ENCODE results near the gene KRT81.

Gene KRT81

GRCh38 chr12:52324153-52324444, 32.8 kb upstream of the KRT81 start:
- H3K9me3 ChIP-seq (ENCODE audit: insufficient read depth, low read depth, low read length): peaks cover 2% of the 10 kb centered on the region
- H2BK12ac ChIP-seq (ENCODE audit: low read length): no peak overlapping the region
- H2BK120ac ChIP-seq (ENCODE audit: insufficient read depth, low read length, poor library complexity): no peak overlapping the region
- no peak overlapping the region for H4K12ac ChIP-seq (ENCODE audit: low read depth, low read length)
- no peak overlapping the region for H3K27ac ChIP-seq (ENCODE audit: low read depth, low read length)
- H2AFZ ChIP-seq (ENCODE audit: insufficient read depth, low read length, poor library complexity): no peak overlapping the region
- no peak overlapping the region for H2BK5ac ChIP-seq (ENCODE audit: low read depth, low read length, poor library complexity)
- no CpG with 5 or more reads among the region's 3 CpGs for WGBS (ENCODE audit: extremely low coverage, insufficient coverage, insufficient read length)
- H3K79me2 ChIP-seq (ENCODE audit: control insufficient read depth, insufficient read depth, low read length, poor library complexity): no peaks in the 10 kb centered on the region
- H3K4me3 ChIP-seq (ENCODE audit: low read depth, low read length): no peak overlapping the region
- H4K91ac ChIP-seq (ENCODE audit: low read depth, low read length): no peak overlapping the region
- no peaks in the 10 kb centered on the region for H3K79me1 ChIP-seq (ENCODE audit: low read length)
- no peak overlapping the region for H3K18ac ChIP-seq (ENCODE audit: low read length)
- no peak for DNase-seq
- no peak overlapping the region for H3K4me2 ChIP-seq (ENCODE audit: low read length)
- H3K36me3 ChIP-seq (ENCODE audit: control insufficient read depth in 1 of 2, insufficient read depth in 2 of 2, low read length in 2 of 2): no peaks in the 10 kb centered on the region
- no peak overlapping the region for H2AK5ac ChIP-seq (ENCODE audit: low read length)
- no peak overlapping the region for H3K23ac ChIP-seq (ENCODE audit: low read length)
- no peaks in the 10 kb centered on the region for H3K27me3 ChIP-seq (ENCODE audit: insufficient read depth, low read length)
- H3K4me1 ChIP-seq (ENCODE audit: control insufficient read depth in 1 of 2, insufficient read depth in 2 of 2, low read length in 2 of 2): no peaks in the 10 kb centered on the region
- no peak overlapping the region for H3K9ac ChIP-seq (ENCODE audit: low read length)
- no peak overlapping the region for H4K8ac ChIP-seq (ENCODE audit: low read depth, low read length)
- no peak overlapping the region for H3K14ac ChIP-seq (ENCODE audit: low read length)
- H3K4ac ChIP-seq (ENCODE audit: low read depth, low read length): no peak overlapping the region

DNA sequence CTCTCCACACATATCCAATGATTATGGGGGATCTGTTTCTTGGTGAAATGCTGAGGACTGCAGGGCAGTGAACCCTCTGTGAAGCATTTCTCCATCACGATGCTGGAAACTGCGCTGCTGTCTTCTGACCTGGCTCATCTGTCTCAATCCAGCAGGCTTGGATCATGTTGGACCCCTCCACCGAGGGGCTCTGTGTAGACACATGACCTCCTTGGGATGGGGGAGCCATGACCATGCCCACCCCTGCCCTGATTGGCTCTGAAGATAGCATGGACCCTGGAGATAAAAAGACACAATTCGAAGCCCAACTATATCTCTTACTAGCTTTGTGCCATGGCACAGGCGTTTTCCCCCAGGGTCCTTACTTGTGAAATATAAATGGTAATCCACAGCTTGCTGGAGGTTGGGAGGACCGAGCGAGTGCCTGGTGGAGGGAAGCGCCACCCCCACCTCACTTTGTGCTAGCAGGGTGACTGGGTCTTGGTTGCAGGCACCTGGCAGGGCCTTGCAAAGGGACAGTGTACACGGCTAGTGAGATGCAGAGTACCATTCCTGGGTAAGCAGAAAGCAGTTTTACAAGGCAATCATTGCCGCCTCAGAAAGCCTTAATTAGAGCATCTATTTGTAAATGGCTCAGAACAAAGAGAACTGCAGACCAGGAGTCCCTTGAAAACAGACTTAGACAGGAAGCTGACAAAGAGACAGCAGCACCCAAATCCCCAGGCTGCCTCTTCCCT, 32.2 kb upstream of the KRT81 start:
- Histone ChIP-seq H3K27me3 (ENCODE audit: insufficient read depth, low read length) (no peaks in the 10 kb centered on the region), H2AFZ (ENCODE audit: insufficient read depth, low read length, poor library complexity) (no peak overlapping the region), H3K9ac (ENCODE audit: low read length) (no peak overlapping the region), H3K4ac (ENCODE audit: low read depth, low read length) (no peak overlapping the region), H4K8ac (ENCODE audit: low read depth, low read length) (no peak overlapping the region), H2BK12ac (ENCODE audit: low read length) (no peak overlapping the region), H3K9me3 (ENCODE audit: insufficient read depth, low read depth, low read length) (peaks cover 2% of the 10 kb centered on the region), H3K4me2 (ENCODE audit: low read length) (no peak overlapping the region), H3K27ac (ENCODE audit: low read depth, low read length) (no peak overlapping the region), H3K23ac (ENCODE audit: low read length) (no peak overlapping the region), H4K91ac (ENCODE audit: low read depth, low read length) (no peak overlapping the region), H3K79me1 (ENCODE audit: low read length) (no peaks in the 10 kb centered on the region), H2BK5ac (ENCODE audit: low read depth, low read length, poor library complexity) (no peak overlapping the region), H4K12ac (ENCODE audit: low read depth, low read length) (no peak overlapping the region), H3K79me2 (ENCODE audit: control insufficient read depth, insufficient read depth, low read length, poor library complexity) (no peaks in the 10 kb centered on the region), H2BK120ac (ENCODE audit: insufficient read depth, low read length, poor library complexity) (no peak overlapping the region), H2AK5ac (ENCODE audit: low read length) (no peak overlapping the region), H3K4me1 (ENCODE audit: control insufficient read depth in 1 of 2, insufficient read depth in 2 of 2, low read length in 2 of 2) (no peaks in the 10 kb centered on the region), H3K4me3 (ENCODE audit: low read depth, low read length) (no peak overlapping the region), H3K36me3 (ENCODE audit: control insufficient read depth in 1 of 2, insufficient read depth in 2 of 2, low read length in 2 of 2) (no peaks in the 10 kb centered on the region), H3K18ac (ENCODE audit: low read length) (no peak overlapping the region), H3K14ac (ENCODE audit: low read length) (no peak overlapping the region)
- no peak for DNase-seq
- WGBS (ENCODE audit: extremely low coverage, insufficient coverage, insufficient read length): no CpG with 5 or more reads among the region's 10 CpGs

DNA sequence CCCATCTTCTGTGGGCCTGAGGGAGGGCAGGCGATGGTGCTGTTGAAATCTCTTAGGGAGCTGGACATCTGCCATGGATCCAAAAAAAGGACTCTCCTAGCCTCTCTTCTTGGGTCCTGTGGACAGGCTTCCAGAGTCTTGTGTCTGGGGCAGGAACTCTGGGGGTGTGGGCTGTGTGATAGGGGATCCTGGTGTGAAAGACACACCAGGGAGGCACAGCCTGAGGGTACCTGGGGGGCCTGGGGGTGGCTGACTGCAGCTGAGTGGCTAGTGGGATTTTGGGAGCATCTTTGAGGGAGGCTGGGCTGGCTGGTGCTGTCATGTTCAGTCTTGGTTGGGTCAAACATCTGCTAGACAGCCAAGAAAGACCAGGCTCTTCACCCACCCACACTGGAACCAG, 31.7 kb upstream of the KRT81 start:
- no peak overlapping the region for H3K9ac ChIP-seq (ENCODE audit: low read length)
- no peak overlapping the region for H2AK5ac ChIP-seq (ENCODE audit: low read length)
- H2AFZ ChIP-seq (ENCODE audit: insufficient read depth, low read length, poor library complexity): no peak overlapping the region
- WGBS (ENCODE audit: extremely low coverage, insufficient coverage, insufficient read length): no CpG with 5 or more reads among the region's 1 CpG
- no peak overlapping the region for H3K23ac ChIP-seq (ENCODE audit: low read length)
- no peak overlapping the region for H3K14ac ChIP-seq (ENCODE audit: low read length)
- no peak overlapping the region for H2BK12ac ChIP-seq (ENCODE audit: low read length)
- no peak overlapping the region for H3K4me3 ChIP-seq (ENCODE audit: low read depth, low read length)
- H3K79me2 ChIP-seq (ENCODE audit: control insufficient read depth, insufficient read depth, low read length, poor library complexity): no peaks in the 10 kb centered on the region
- H3K27me3 ChIP-seq (ENCODE audit: insufficient read depth, low read length): no peaks in the 10 kb centered on the region
- no peak for DNase-seq
- no peaks in the 10 kb centered on the region for H3K36me3 ChIP-seq (ENCODE audit: control insufficient read depth in 1 of 2, insufficient read depth in 2 of 2, low read length in 2 of 2)
- H3K4ac ChIP-seq (ENCODE audit: low read depth, low read length): no peak overlapping the region
- H3K4me2 ChIP-seq (ENCODE audit: low read length): no peak overlapping the region
- no peak overlapping the region for H3K27ac ChIP-seq (ENCODE audit: low read depth, low read length)
- no peak overlapping the region for H2BK120ac ChIP-seq (ENCODE audit: insufficient read depth, low read length, poor library complexity)
- H4K91ac ChIP-seq (ENCODE audit: low read depth, low read length): no peak overlapping the region
- H3K18ac ChIP-seq (ENCODE audit: low read length): no peak overlapping the region
- no peak overlapping the region for H4K8ac ChIP-seq (ENCODE audit: low read depth, low read length)
- peaks cover 2% of the 10 kb centered on the region for H3K9me3 ChIP-seq (ENCODE audit: insufficient read depth, low read depth, low read length)
- H4K12ac ChIP-seq (ENCODE audit: low read depth, low read length): no peak overlapping the region
- no peak overlapping the region for H2BK5ac ChIP-seq (ENCODE audit: low read depth, low read length, poor library complexity)
- H3K4me1 ChIP-seq (ENCODE audit: control insufficient read depth in 1 of 2, insufficient read depth in 2 of 2, low read length in 2 of 2): no peaks in the 10 kb centered on the region
- H3K79me1 ChIP-seq (ENCODE audit: low read length): no peaks in the 10 kb centered on the region

- no peak overlapping the region for H3K27ac ChIP-seq (ENCODE audit: low read depth, low read length)
- H3K4me2 ChIP-seq (ENCODE audit: low read length): no peak overlapping the region
- no peak overlapping the region for H2AFZ ChIP-seq (ENCODE audit: insufficient read depth, low read length, poor library complexity)
- H3K4ac ChIP-seq (ENCODE audit: low read depth, low read length): no peak overlapping the region
- H3K9me3 ChIP-seq (ENCODE audit: insufficient read depth, low read depth, low read length): peaks cover 2% of the 10 kb centered on the region
- H2AK5ac ChIP-seq (ENCODE audit: low read length): no peak overlapping the region
- H2BK120ac ChIP-seq (ENCODE audit: insufficient read depth, low read length, poor library complexity): no peak overlapping the region
- no peak overlapping the region for H4K8ac ChIP-seq (ENCODE audit: low read depth, low read length)
- no peak overlapping the region for H3K9ac ChIP-seq (ENCODE audit: low read length)
- H2BK12ac ChIP-seq (ENCODE audit: low read length): no peak overlapping the region
- no peaks in the 10 kb centered on the region for H3K27me3 ChIP-seq (ENCODE audit: insufficient read depth, low read length)
- H3K4me1 ChIP-seq (ENCODE audit: control insufficient read depth in 1 of 2, insufficient read depth in 2 of 2, low read length in 2 of 2): no peaks in the 10 kb centered on the region
- no peaks in the 10 kb centered on the region for H3K79me1 ChIP-seq (ENCODE audit: low read length)
- no peak overlapping the region for H3K18ac ChIP-seq (ENCODE audit: low read length)
- WGBS (ENCODE audit: extremely low coverage, insufficient coverage, insufficient read length): no CpG with 5 or more reads among the region's 1 CpG
- no peak overlapping the region for H4K91ac ChIP-seq (ENCODE audit: low read depth, low read length)
- no peak overlapping the region for H2BK5ac ChIP-seq (ENCODE audit: low read depth, low read length, poor library complexity)
- no peak overlapping the region for H3K4me3 ChIP-seq (ENCODE audit: low read depth, low read length)
- no peak for DNase-seq
- no peak overlapping the region for H4K12ac ChIP-seq (ENCODE audit: low read depth, low read length)
- H3K36me3 ChIP-seq (ENCODE audit: control insufficient read depth in 1 of 2, insufficient read depth in 2 of 2, low read length in 2 of 2): no peaks in the 10 kb centered on the region
- H3K14ac ChIP-seq (ENCODE audit: low read length): no peak overlapping the region
- H3K23ac ChIP-seq (ENCODE audit: low read length): no peak overlapping the region
- no peaks in the 10 kb centered on the region for H3K79me2 ChIP-seq (ENCODE audit: control insufficient read depth, insufficient read depth, low read length, poor library complexity)
Observed at GRCh38 chr12:52322069-52322468, 30.7 kb upstream of the KRT81 start.
